ENCODE results near the gene RCAN1.

- no peak for TF ChIP-seq CTCF (conservative IDR thresholded peaks at IDR 0.05; ENCODE audit: low read length)
- no peak for TF ChIP-seq EZH2phosphoT487 (IDR thresholded peaks at IDR 0.05; ENCODE audit: borderline replicate concordance, low read depth, low read length)
Measured at GRCh38 chr21:34509151-34509550, 105.8 kb downstream of the RCAN1 start.

Measured in OCI-LY7 (cell line).